Measurements from ENCODE around the gene EXT2.

Gene EXT2

GRCh38 chr11:44174842-44175241, 79.4 kb downstream of the EXT2 start:
- DNase-seq, result no peak

GRCh38 chr11:44176546-44177213, 81.2 kb downstream of the EXT2 start:
- no peak for DNase-seq

- no peak for DNase-seq
Observed at GRCh38 chr11:44177905-44178304, 82.4 kb downstream of the EXT2 start.

- no peak for DNase-seq
Observed at GRCh38 chr11:44178381-44178780, 82.9 kb downstream of the EXT2 start.

GRCh38 chr11:44179173-44179572, 83.7 kb downstream of the EXT2 start:
- no peak for DNase-seq

GRCh38 chr11:44180107-44180506, 84.6 kb downstream of the EXT2 start:
- DNase-seq, result no peak

GRCh38 chr11:44185522-44185921, 90.0 kb downstream of the EXT2 start:
- DNase-seq, result no peak

GRCh38 chr11:44186321-44186930, 90.9 kb downstream of the EXT2 start:
- DNase-seq, result no peak

GRCh38 chr11:44188643-44189042, 93.2 kb downstream of the EXT2 start:
- DNase-seq, result no peak

- no peak for DNase-seq
Observed at GRCh38 chr11:44189986-44190882, 94.8 kb downstream of the EXT2 start.

GRCh38 chr11:44190883-44191230, 95.4 kb downstream of the EXT2 start:
- DNase-seq, result no peak

- no peak for DNase-seq
Observed at GRCh38 chr11:44191322-44192016, 96.0 kb downstream of the EXT2 start.

GRCh38 chr11:44192017-44192385, 96.5 kb downstream of the EXT2 start:
- DNase-seq, result no peak

GRCh38 chr11:44192462-44193100, 97.1 kb downstream of the EXT2 start:
- no peak for DNase-seq

GRCh38 chr11:44193856-44194255, 98.4 kb downstream of the EXT2 start:
- no peak for DNase-seq

- DNase-seq, result no peak
Observed at GRCh38 chr11:44198146-44198724, 102.8 kb downstream of the EXT2 start.

GRCh38 chr11:44199298-44199697, 103.8 kb downstream of the EXT2 start:
- DNase-seq, result no peak

GRCh38 chr11:44199816-44200215, 104.3 kb downstream of the EXT2 start:
- no peak for DNase-seq

- no peak for DNase-seq
Observed at GRCh38 chr11:44203270-44204043, 108.0 kb downstream of the EXT2 start.

GRCh38 chr11:44205352-44205751, 109.9 kb downstream of the EXT2 start:
- no peak for DNase-seq

GRCh38 chr11:44205836-44206235, 110.4 kb downstream of the EXT2 start:
- DNase-seq, result no peak

GRCh38 chr11:44207292-44207691, 111.8 kb downstream of the EXT2 start:
- DNase-seq, result no peak

Measured in suppressor macrophage treated with lipopolysaccharide for 4 hours (primary cell).